ENCODE data around the gene ACOT12.

GRCh38 chr5:81361600-81361999, 32.3 kb downstream of the ACOT12 start:
- no peak for TF ChIP-seq CTCF (IDR thresholded peaks at IDR 0.05)
- TF ChIP-seq POLR2A (IDR thresholded peaks at IDR 0.05) = no peak

All from body of pancreas (tissue), 4 donors.